GM23338 (cell line): ENCODE results near the gene SRSF3. TPM values are rescaled to one million over a fixed set of nuclear protein-coding genes. Genes with fewer than 3 reads are reported as not detected.
A peak's percentile ranks its signal among the peaks of the same experiment; 100 is the strongest.

ENCODE experiments used
- ATAC-seq: fragments of 200-7000 bp; cut with Tn5 transposase; 3 replicates; pipeline ENCODE4 v1.9.1; 2020
- DNase-seq: peaks from one replicate; pipeline ENCODE4 v3.0.0-alpha.2; 2015; ENCODE audit warnings: low spot score
- H2AFZ ChIP-seq: fragments of 200-600 bp; sonication (generic); 2 replicates; pipeline ENCODE4 v1.8.0; 2016; ENCODE audit warnings: antibody characterized with exemption, mild to moderate bottlenecking, moderate library complexity
- H3F3A ChIP-seq: fragments of 200-600 bp; sonication (generic); replicated peaks from 2 replicates; pipeline ENCODE4 v1.8.0; 2017; ENCODE audit warnings: antibody characterized with exemption, mixed run types, low read depth
- H3K27ac ChIP-seq: fragments of 200-600 bp; sonication (generic); 2 replicates; pipeline ENCODE4 v1.6.1; 2016; ENCODE audit warnings: low read depth
- H3K27me3 ChIP-seq: fragments of 200-600 bp; sonication (generic); 2 replicates; pipeline ENCODE4 v1.8.0; 2016; ENCODE audit warnings: mild to moderate bottlenecking, mixed run types, moderate library complexity; ENCODE audit not compliant: insufficient read depth
- H3K36me3 ChIP-seq: fragments of 200-600 bp; sonication (generic); 2 replicates; pipeline ENCODE4 v1.8.0; 2016; ENCODE audit warnings: mild to moderate bottlenecking; ENCODE audit not compliant: insufficient read depth
- H3K4me1 ChIP-seq: fragments of 200-600 bp; sonication (generic); 2 replicates; pipeline ENCODE4 v1.8.0; 2016; ENCODE audit warnings: mild to moderate bottlenecking, moderate library complexity; ENCODE audit not compliant: insufficient read depth
- H3K4me2 ChIP-seq: fragments of 200-600 bp; sonication (generic); 2 replicates; pipeline ENCODE4 v1.7.1; 2017; ENCODE audit warnings: mixed run types
- H3K4me3 ChIP-seq: fragments of 200-600 bp; sonication (generic); 2 replicates; pipeline ENCODE4 v1.6.1; 2016; ENCODE audit warnings: mixed run types
- H3K79me2 ChIP-seq: fragments of 200-600 bp; sonication (generic); replicated peaks from 2 replicates; pipeline ENCODE4 v1.8.0; 2017; ENCODE audit warnings: mild to moderate bottlenecking; ENCODE audit not compliant: insufficient read depth
- H3K9me2 ChIP-seq: fragments of 200-600 bp; sonication (generic); 2 replicates; pipeline ENCODE4 v1.8.0; 2017; ENCODE audit not compliant: insufficient read depth
- H4K20me1 ChIP-seq: fragments of 200-600 bp; sonication (generic); replicated peaks from 2 replicates; pipeline ENCODE4 v1.8.0; 2017; ENCODE audit warnings: mild to moderate bottlenecking; ENCODE audit not compliant: insufficient read depth
- H3K27ac Mint-ChIP-seq: 2 replicates; pipeline ENCODE4 v1.8.0; 2020; ENCODE audit warnings: inconsistent platforms, mild to moderate bottlenecking, moderate library complexity, mixed read lengths
- H3K27me3 Mint-ChIP-seq: 3 replicates; pipeline ENCODE4 v1.8.0; 2022; ENCODE audit warnings: low read depth, mild to moderate bottlenecking, moderate library complexity, mixed read lengths, inconsistent platforms; ENCODE audit not compliant: insufficient read depth, poor library complexity
- H3K36me3 Mint-ChIP-seq: 3 replicates; pipeline ENCODE4 v1.8.0; 2021; ENCODE audit warnings: low read depth, mild to moderate bottlenecking, inconsistent platforms, moderate library complexity, mixed read lengths
- H3K4me1 Mint-ChIP-seq: 3 replicates; pipeline ENCODE4 v1.8.0; 2020; ENCODE audit warnings: mild to moderate bottlenecking, inconsistent platforms, mixed read lengths
- H3K4me3 Mint-ChIP-seq: 3 replicates; pipeline ENCODE4 v1.8.0; 2021; ENCODE audit warnings: moderate library complexity, mild to moderate bottlenecking, inconsistent platforms, mixed read lengths
- H3K9me3 Mint-ChIP-seq: 3 replicates; pipeline ENCODE4 v1.8.0; 2020; ENCODE audit warnings: moderate library complexity, mild to moderate bottlenecking, inconsistent platforms, mixed read lengths
- CREB1 ChIP-seq: fragments of 250-450 bp; sonication (Bioruptor Pico); IDR thresholded peaks from 2 replicates; pipeline ENCODE4 v1.5.0; 2020; ENCODE audit warnings: low read depth, mild to moderate bottlenecking, moderate library complexity
- EZH2 ChIP-seq: fragments of 200-600 bp; sonication (generic); IDR thresholded peaks from one replicate; pipeline ENCODE4 v1.8.0; 2017; ENCODE audit warnings: antibody characterized with exemption, mild to moderate bottlenecking, low read depth; ENCODE audit not compliant: unreplicated experiment
- EZH2phosphoT487 ChIP-seq: fragments of 200-600 bp; sonication (generic); IDR thresholded peaks from one replicate; pipeline ENCODE4 v1.8.1; 2018; ENCODE audit warnings: antibody characterized with exemption; ENCODE audit not compliant: unreplicated experiment
- JUNB ChIP-seq: IDR thresholded peaks from one replicate; pipeline ENCODE4 v1.6.1; 2016; ENCODE audit warnings: antibody characterized with exemption; ENCODE audit not compliant: unreplicated experiment
- NANOG ChIP-seq: IDR thresholded peaks from 2 replicates; pipeline ENCODE4 v1.6.1; 2016; ENCODE audit warnings: antibody characterized with exemption, borderline replicate concordance
- POLR2AphosphoS5 ChIP-seq: IDR thresholded peaks from 2 replicates; pipeline ENCODE4 v1.6.1; 2016; ENCODE audit warnings: antibody characterized with exemption, low read depth
- STAT1 ChIP-seq: IDR thresholded peaks from one replicate; pipeline ENCODE4 v1.6.1; 2016; ENCODE audit warnings: antibody characterized with exemption; ENCODE audit not compliant: unreplicated experiment
- ZNF114 ChIP-seq: fragments of 250-450 bp; sonication (Bioruptor Pico); IDR thresholded peaks from 2 replicates; pipeline ENCODE4 v1.5.0; 2020; ENCODE audit warnings: mild to moderate bottlenecking, moderate library complexity
- ZNF331 ChIP-seq: fragments of 250-450 bp; sonication (Bioruptor Pico); IDR thresholded peaks from 2 replicates; pipeline ENCODE4 v1.5.0; 2020; ENCODE audit warnings: low read depth, mild to moderate bottlenecking, moderate library complexity
- polyA plus RNA-seq: library from polyadenylated mRNA; unstranded; fragments of >200 nt; fragmentation: Nextera tagmentation; extraction: Ambion mirVana; gene quantifications from 2 replicates; pipeline ENCODE4 v1.2.1, GENCODE V29; 2016
- total RNA-seq: library from RNA; depleted of rRNA; stranded (reverse); fragments of >200 nt; shearing (Covaris generic); gene quantifications from 2 replicates; pipeline ENCODE4 v1.2.3, GENCODE V29; 2014
- TF ChIP-seq, protein P1 (sequence below): IDR thresholded peaks from one replicate; pipeline ENCODE4 v1.6.1; 2018; ENCODE audit warnings: antibody characterized with exemption; ENCODE audit not compliant: unreplicated experiment
- TF ChIP-seq, protein P2 (sequence below): fragments of 250-450 bp; sonication (Bioruptor Pico); IDR thresholded peaks from 2 replicates; pipeline ENCODE4 v1.5.0; 2020; ENCODE audit warnings: mild to moderate bottlenecking, moderate library complexity
- TF ChIP-seq, protein P3 (sequence below), 2 experiments: fragments of 200-600 bp in 1 of 2; sonication (generic) in 1 of 2; conservative IDR thresholded peaks; 2 replicates each; pipeline versions ENCODE4 v1.5.1 to v1.6.1; 2016 to 2017; ENCODE audit warnings: antibody characterized with exemption in 2 of 2, low read depth in 2 of 2, mild to moderate bottlenecking in 2 of 2, moderate library complexity in 1 of 2
- TF ChIP-seq, protein P4 (sequence below): IDR thresholded peaks from 2 replicates; pipeline ENCODE4 v1.6.1; 2016; ENCODE audit warnings: antibody characterized with exemption

The SRSF3 gene
- total and polyA plus RNA-seq, 2 experiments from 2014 or later = 436 to 655 TPM

DNA sequence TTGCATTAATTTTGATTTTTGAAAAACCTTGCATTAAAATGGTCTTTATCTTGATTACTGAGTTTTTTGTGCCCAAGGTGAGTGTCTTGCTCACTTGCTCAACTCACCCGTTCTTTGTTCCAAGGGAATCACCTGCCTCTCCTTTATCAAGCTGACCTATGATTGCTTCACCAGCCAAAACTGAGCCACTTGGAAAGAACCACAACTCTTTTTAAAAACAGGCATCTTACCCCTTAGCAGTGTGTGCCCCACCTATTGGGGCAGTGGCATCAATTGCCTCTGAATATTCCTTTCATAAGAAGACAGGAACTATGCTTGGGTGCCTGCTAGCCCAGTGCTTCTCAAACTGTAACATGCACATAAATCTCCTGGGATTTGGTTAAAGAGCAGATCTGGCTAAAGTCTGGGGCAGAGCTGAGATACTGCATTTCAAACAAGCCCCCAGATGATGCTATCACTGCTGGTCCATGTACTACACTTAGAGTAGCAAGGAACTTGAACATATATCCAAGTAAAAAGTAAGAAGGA lies 43.6 kb upstream of the SRSF3 start:
- ATAC-seq (no peak), DNase-seq (no peak)
- Histone ChIP-seq H3F3A (no peaks in the 10 kb centered on the region), H3K79me2 (peaks cover 13% of the 10 kb centered on the region), H3K4me3 (no peak overlapping the region), H3K4me1 (peaks cover 15% of the 10 kb centered on the region), H4K20me1 (no peaks in the 10 kb centered on the region), H3K27me3 (no peaks in the 10 kb centered on the region), H3K27ac (no peak overlapping the region), H3K36me3 (no peaks in the 10 kb centered on the region), H3K4me2 (no peak overlapping the region), H3K9me2 (no peaks in the 10 kb centered on the region), H2AFZ (peak overlapping the region; percentile 56; the same call in 1 of the 2 replicates)
- Mint-ChIP-seq H3K4me3 (no peak overlapping the region), H3K27me3 (peaks cover 5% of the 10 kb centered on the region), H3K27ac (no peak overlapping the region), H3K9me3 (no peaks in the 10 kb centered on the region), H3K4me1 (peaks cover 7% of the 10 kb centered on the region; the same call in 2 of the 3 replicates), H3K36me3 (no peaks in the 10 kb centered on the region)
- TF ChIP-seq EZH2phosphoT487 (no peak), STAT1 (no peak), CREB1 (no peak), EZH2 (no peak), ZNF331 (CRISPR knock-in tag) (no peak), JUNB (no peak), ZNF114 (CRISPR knock-in tag) (no peak), POLR2AphosphoS5 (no peak), NANOG (no peak)
- TF ChIP-seq, protein P1, sequence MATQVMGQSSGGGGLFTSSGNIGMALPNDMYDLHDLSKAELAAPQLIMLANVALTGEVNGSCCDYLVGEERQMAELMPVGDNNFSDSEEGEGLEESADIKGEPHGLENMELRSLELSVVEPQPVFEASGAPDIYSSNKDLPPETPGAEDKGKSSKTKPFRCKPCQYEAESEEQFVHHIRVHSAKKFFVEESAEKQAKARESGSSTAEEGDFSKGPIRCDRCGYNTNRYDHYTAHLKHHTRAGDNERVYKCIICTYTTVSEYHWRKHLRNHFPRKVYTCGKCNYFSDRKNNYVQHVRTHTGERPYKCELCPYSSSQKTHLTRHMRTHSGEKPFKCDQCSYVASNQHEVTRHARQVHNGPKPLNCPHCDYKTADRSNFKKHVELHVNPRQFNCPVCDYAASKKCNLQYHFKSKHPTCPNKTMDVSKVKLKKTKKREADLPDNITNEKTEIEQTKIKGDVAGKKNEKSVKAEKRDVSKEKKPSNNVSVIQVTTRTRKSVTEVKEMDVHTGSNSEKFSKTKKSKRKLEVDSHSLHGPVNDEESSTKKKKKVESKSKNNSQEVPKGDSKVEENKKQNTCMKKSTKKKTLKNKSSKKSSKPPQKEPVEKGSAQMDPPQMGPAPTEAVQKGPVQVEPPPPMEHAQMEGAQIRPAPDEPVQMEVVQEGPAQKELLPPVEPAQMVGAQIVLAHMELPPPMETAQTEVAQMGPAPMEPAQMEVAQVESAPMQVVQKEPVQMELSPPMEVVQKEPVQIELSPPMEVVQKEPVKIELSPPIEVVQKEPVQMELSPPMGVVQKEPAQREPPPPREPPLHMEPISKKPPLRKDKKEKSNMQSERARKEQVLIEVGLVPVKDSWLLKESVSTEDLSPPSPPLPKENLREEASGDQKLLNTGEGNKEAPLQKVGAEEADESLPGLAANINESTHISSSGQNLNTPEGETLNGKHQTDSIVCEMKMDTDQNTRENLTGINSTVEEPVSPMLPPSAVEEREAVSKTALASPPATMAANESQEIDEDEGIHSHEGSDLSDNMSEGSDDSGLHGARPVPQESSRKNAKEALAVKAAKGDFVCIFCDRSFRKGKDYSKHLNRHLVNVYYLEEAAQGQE = no peak
- TF ChIP-seq, protein P2, sequence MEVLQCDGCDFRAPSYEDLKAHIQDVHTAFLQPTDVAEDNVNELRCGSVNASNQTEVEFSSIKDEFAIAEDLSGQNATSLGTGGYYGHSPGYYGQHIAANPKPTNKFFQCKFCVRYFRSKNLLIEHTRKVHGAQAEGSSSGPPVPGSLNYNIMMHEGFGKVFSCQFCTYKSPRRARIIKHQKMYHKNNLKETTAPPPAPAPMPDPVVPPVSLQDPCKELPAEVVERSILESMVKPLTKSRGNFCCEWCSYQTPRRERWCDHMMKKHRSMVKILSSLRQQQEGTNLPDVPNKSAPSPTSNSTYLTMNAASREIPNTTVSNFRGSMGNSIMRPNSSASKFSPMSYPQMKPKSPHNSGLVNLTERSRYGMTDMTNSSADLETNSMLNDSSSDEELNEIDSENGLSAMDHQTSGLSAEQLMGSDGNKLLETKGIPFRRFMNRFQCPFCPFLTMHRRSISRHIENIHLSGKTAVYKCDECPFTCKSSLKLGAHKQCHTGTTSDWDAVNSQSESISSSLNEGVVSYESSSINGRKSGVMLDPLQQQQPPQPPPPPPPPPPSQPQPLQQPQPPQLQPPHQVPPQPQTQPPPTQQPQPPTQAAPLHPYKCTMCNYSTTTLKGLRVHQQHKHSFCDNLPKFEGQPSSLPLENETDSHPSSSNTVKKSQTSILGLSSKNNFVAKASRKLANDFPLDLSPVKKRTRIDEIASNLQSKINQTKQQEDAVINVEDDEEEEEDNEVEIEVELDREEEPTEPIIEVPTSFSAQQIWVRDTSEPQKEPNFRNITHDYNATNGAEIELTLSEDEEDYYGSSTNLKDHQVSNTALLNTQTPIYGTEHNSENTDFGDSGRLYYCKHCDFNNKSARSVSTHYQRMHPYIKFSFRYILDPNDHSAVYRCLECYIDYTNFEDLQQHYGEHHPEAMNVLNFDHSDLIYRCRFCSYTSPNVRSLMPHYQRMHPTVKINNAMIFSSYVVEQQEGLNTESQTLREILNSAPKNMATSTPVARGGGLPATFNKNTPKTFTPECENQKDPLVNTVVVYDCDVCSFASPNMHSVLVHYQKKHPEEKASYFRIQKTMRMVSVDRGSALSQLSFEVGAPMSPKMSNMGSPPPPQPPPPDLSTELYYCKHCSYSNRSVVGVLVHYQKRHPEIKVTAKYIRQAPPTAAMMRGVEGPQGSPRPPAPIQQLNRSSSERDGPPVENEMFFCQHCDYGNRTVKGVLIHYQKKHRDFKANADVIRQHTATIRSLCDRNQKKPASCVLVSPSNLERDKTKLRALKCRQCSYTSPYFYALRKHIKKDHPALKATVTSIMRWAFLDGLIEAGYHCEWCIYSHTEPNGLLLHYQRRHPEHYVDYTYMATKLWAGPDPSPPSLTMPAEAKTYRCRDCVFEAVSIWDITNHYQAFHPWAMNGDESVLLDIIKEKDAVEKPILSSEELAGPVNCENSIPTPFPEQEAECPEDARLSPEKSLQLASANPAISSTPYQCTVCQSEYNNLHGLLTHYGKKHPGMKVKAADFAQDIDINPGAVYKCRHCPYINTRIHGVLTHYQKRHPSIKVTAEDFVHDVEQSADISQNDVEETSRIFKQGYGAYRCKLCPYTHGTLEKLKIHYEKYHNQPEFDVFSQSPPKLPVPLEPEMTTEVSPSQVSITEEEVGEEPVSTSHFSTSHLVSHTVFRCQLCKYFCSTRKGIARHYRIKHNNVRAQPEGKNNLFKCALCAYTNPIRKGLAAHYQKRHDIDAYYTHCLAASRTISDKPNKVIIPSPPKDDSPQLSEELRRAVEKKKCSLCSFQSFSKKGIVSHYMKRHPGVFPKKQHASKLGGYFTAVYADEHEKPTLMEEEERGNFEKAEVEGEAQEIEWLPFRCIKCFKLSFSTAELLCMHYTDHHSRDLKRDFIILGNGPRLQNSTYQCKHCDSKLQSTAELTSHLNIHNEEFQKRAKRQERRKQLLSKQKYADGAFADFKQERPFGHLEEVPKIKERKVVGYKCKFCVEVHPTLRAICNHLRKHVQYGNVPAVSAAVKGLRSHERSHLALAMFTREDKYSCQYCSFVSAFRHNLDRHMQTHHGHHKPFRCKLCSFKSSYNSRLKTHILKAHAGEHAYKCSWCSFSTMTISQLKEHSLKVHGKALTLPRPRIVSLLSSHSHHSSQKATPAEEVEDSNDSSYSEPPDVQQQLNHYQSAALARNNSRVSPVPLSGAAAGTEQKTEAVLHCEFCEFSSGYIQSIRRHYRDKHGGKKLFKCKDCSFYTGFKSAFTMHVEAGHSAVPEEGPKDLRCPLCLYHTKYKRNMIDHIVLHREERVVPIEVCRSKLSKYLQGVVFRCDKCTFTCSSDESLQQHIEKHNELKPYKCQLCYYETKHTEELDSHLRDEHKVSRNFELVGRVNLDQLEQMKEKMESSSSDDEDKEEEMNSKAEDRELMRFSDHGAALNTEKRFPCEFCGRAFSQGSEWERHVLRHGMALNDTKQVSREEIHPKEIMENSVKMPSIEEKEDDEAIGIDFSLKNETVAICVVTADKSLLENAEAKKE (CRISPR knock-in tag) = no peak
- TF ChIP-seq, protein P3, sequence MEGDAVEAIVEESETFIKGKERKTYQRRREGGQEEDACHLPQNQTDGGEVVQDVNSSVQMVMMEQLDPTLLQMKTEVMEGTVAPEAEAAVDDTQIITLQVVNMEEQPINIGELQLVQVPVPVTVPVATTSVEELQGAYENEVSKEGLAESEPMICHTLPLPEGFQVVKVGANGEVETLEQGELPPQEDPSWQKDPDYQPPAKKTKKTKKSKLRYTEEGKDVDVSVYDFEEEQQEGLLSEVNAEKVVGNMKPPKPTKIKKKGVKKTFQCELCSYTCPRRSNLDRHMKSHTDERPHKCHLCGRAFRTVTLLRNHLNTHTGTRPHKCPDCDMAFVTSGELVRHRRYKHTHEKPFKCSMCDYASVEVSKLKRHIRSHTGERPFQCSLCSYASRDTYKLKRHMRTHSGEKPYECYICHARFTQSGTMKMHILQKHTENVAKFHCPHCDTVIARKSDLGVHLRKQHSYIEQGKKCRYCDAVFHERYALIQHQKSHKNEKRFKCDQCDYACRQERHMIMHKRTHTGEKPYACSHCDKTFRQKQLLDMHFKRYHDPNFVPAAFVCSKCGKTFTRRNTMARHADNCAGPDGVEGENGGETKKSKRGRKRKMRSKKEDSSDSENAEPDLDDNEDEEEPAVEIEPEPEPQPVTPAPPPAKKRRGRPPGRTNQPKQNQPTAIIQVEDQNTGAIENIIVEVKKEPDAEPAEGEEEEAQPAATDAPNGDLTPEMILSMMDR (conservative IDR thresholded peaks at IDR 0.05; ENCODE audit: low read depth in 2 of 2) = no peak
- TF ChIP-seq, protein P4, sequence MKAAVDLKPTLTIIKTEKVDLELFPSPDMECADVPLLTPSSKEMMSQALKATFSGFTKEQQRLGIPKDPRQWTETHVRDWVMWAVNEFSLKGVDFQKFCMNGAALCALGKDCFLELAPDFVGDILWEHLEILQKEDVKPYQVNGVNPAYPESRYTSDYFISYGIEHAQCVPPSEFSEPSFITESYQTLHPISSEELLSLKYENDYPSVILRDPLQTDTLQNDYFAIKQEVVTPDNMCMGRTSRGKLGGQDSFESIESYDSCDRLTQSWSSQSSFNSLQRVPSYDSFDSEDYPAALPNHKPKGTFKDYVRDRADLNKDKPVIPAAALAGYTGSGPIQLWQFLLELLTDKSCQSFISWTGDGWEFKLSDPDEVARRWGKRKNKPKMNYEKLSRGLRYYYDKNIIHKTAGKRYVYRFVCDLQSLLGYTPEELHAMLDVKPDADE = no peak
